Right lobe of liver (tissue), 4 donors: ENCODE measurements around the gene CFL1.

Experiments
- CTCF ChIP-seq, 4 donors: fragments of 200-600 bp in 3 of 4; fragments of 450-650 bp in 1 of 4; IDR thresholded peaks; one replicate each; pipeline versions ENCODE4 v1.5.1 to v1.8.0; 2016 to 2022; ENCODE audit warnings: antibody characterized with exemption in 4 of 4, mild to moderate bottlenecking in 2 of 4
- POLR2A ChIP-seq: fragments of 450-650 bp; IDR thresholded peaks from one replicate; pipeline ENCODE4 v1.6.1; 2017; ENCODE audit warnings: antibody characterized with exemption, mild to moderate bottlenecking
- donor health status: DM: no; HTN: no; CAD: no.
- donor health status: DM: no; HTN: no; CAD: no.
- donor health status: DM: no; HTN: yes; CAD: no.

GRCh38 chr11:65821107-65821506 is 36.9 kb downstream of the CFL1 start:
- TF ChIP-seq CTCF (IDR thresholded peaks at IDR 0.05) = no peak
- no peak for TF ChIP-seq POLR2A
